ENCODE results near the gene EGFL7.

The EGFL7 gene

GRCh38 chr9:136675477-136676296 is 13.0 kb downstream of the EGFL7 start:
- Histone ChIP-seq H3K4me3 (ENCODE audit: low read depth, low read length) (no peak overlapping the region), H3K9me3 (ENCODE audit: control insufficient read depth, insufficient read depth, low read depth, low read length) (no peaks in the 10 kb centered on the region), H3K36me3 (ENCODE audit: control insufficient read depth in 2 of 2, insufficient read depth in 1 of 2, low read length in 2 of 2) (peaks cover 0 to 26% of the 10 kb centered on the region in 2 experiments; a peak in 1 of 3 replicates), H3K4me1 (ENCODE audit: control insufficient read depth, insufficient read depth, low read length) (no peaks in the 10 kb centered on the region), H3K27ac (ENCODE audit: extremely low read depth, low read depth, low read length) (no peak overlapping the region)
- no peak for TF ChIP-seq ZNF391 (tag by site-specific recombination; IDR thresholded peaks at IDR 0.05; ENCODE audit: borderline replicate concordance, low read depth)
- 0 out of 2 replicates have a peak, but pooled peaks have one; percentile 19 for TF ChIP-seq ZEB2 (tag by site-specific recombination; IDR thresholded peaks at IDR 0.05)
- peak; percentile 40; the same call in 1 of the 2 replicates for TF ChIP-seq GLIS2 (tag by site-specific recombination; IDR thresholded peaks at IDR 0.05)
- TF ChIP-seq, protein P1, sequence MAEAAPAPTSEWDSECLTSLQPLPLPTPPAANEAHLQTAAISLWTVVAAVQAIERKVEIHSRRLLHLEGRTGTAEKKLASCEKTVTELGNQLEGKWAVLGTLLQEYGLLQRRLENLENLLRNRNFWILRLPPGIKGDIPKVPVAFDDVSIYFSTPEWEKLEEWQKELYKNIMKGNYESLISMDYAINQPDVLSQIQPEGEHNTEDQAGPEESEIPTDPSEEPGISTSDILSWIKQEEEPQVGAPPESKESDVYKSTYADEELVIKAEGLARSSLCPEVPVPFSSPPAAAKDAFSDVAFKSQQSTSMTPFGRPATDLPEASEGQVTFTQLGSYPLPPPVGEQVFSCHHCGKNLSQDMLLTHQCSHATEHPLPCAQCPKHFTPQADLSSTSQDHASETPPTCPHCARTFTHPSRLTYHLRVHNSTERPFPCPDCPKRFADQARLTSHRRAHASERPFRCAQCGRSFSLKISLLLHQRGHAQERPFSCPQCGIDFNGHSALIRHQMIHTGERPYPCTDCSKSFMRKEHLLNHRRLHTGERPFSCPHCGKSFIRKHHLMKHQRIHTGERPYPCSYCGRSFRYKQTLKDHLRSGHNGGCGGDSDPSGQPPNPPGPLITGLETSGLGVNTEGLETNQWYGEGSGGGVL (tag by site-specific recombination; IDR thresholded peaks at IDR 0.05): no peak
- 0 out of 2 replicates have a peak, but pooled peaks have one; percentile 23 for TF ChIP-seq PATZ1 (tag by site-specific recombination; IDR thresholded peaks at IDR 0.05)
- POLR2A ChIA-PET: interaction anchor here (0.5 to 5.1 kb wide), 4 partner anchors 9 to 52 kb away, joined by 3 to 19 read pairs (median 8); partner anchors contain the start of gene AGPAT2
- CTCF ChIA-PET: interaction anchor here (0.6 to 2.3 kb wide), 6 partner anchors 9 to 44 kb away, joined by 3 to 10 read pairs (median 4); partner anchors contain the start of gene AGPAT2

- TF ChIP-seq ZNF133 (tag by site-specific recombination; IDR thresholded peaks at IDR 0.05) (no peak), ZNF560 (tag by site-specific recombination; IDR thresholded peaks at IDR 0.05; ENCODE audit: borderline replicate concordance) (no peak), ZNF585B (tag by site-specific recombination; IDR thresholded peaks at IDR 0.05) (no peak), ZBTB8A (tag by site-specific recombination; IDR thresholded peaks at IDR 0.05) (no peak), KLF8 (tag by site-specific recombination; IDR thresholded peaks at IDR 0.05) (0 out of 2 replicates have a peak, but pooled peaks have one; percentile 11)
- TF ChIP-seq, protein P2, sequence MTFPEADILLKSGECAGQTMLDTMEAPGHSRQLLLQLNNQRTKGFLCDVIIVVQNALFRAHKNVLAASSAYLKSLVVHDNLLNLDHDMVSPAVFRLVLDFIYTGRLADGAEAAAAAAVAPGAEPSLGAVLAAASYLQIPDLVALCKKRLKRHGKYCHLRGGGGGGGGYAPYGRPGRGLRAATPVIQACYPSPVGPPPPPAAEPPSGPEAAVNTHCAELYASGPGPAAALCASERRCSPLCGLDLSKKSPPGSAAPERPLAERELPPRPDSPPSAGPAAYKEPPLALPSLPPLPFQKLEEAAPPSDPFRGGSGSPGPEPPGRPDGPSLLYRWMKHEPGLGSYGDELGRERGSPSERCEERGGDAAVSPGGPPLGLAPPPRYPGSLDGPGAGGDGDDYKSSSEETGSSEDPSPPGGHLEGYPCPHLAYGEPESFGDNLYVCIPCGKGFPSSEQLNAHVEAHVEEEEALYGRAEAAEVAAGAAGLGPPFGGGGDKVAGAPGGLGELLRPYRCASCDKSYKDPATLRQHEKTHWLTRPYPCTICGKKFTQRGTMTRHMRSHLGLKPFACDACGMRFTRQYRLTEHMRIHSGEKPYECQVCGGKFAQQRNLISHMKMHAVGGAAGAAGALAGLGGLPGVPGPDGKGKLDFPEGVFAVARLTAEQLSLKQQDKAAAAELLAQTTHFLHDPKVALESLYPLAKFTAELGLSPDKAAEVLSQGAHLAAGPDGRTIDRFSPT (tag by site-specific recombination; IDR thresholded peaks at IDR 0.05): 0 out of 2 replicates have a peak, but pooled peaks have one; percentile 11
- Histone ChIP-seq H3K36me3 (ENCODE audit: control insufficient read depth in 2 of 2, insufficient read depth in 1 of 2, low read length in 2 of 2) (peaks cover 0 to 26% of the 10 kb centered on the region in 2 experiments; a peak in 1 of 3 replicates), H3K4me3 (ENCODE audit: low read depth, low read length) (no peak overlapping the region), H3K4me1 (ENCODE audit: control insufficient read depth, insufficient read depth, low read length) (no peaks in the 10 kb centered on the region), H3K27ac (ENCODE audit: extremely low read depth, low read depth, low read length) (no peak overlapping the region), H3K9me3 (ENCODE audit: control insufficient read depth, insufficient read depth, low read depth, low read length) (no peaks in the 10 kb centered on the region)
- POLR2A ChIA-PET: interaction anchor here (1.4 to 5.1 kb wide), 3 partner anchors 11 to 51 kb away, joined by 4 to 19 read pairs (median 10); partner anchors contain the start of gene AGPAT2
- CTCF ChIA-PET: interaction anchor here (1.5 to 2.3 kb wide), 2 partner anchors 10 to 45 kb away, joined by 4 to 10 read pairs; partner anchors contain the start of gene AGPAT2
These were observed 13.6 kb downstream of the EGFL7 start for GRCh38 chr9:136676297-136676794.

Data from HEK293 (cell line).